CD4-positive, alpha-beta T cell treated with Interleukin-17A for 4 hours (primary cell): ENCODE measurements around the gene COA4.

ENCODE experiments used
- DNase-seq: peaks from one replicate; pipeline ENCODE4 v3.0.0-alpha.2; 2020; ENCODE audit warnings: mixed read lengths

Gene COA4

GRCh38 chr11:73862986-73863385, 13.7 kb downstream of the COA4 start:
- no peak for DNase-seq

- DNase-seq, result no peak
These were observed 16.4 kb downstream of the COA4 start for GRCh38 chr11:73860202-73860601.

GRCh38 chr11:73859671-73860070, 17.0 kb downstream of the COA4 start:
- DNase-seq, result no peak

- DNase-seq, result no peak
These were observed 20.5 kb downstream of the COA4 start for GRCh38 chr11:73856031-73856567.

- DNase-seq, result no peak
These were observed 22.0 kb downstream of the COA4 start for GRCh38 chr11:73854680-73855079.

- no peak for DNase-seq
These were observed 24.6 kb downstream of the COA4 start for GRCh38 chr11:73852049-73852448.

- DNase-seq, result no peak
These were observed 25.4 kb downstream of the COA4 start for GRCh38 chr11:73851046-73851764.

GRCh38 chr11:73839123-73839457, 37.6 kb downstream of the COA4 start:
- no peak for DNase-seq

- no peak for DNase-seq
These were observed 38.1 kb downstream of the COA4 start for GRCh38 chr11:73838443-73839122.

GRCh38 chr11:73833067-73833466, 43.6 kb downstream of the COA4 start:
- DNase-seq, result no peak

- DNase-seq, result no peak
These were observed 46.4 kb downstream of the COA4 start for GRCh38 chr11:73830261-73830660.
